ENCODE data around the gene LRRC56.

GRCh38 chr11:533586-534395 is 3.5 kb upstream of the LRRC56 start:
- TF ChIP-seq, protein P1, sequence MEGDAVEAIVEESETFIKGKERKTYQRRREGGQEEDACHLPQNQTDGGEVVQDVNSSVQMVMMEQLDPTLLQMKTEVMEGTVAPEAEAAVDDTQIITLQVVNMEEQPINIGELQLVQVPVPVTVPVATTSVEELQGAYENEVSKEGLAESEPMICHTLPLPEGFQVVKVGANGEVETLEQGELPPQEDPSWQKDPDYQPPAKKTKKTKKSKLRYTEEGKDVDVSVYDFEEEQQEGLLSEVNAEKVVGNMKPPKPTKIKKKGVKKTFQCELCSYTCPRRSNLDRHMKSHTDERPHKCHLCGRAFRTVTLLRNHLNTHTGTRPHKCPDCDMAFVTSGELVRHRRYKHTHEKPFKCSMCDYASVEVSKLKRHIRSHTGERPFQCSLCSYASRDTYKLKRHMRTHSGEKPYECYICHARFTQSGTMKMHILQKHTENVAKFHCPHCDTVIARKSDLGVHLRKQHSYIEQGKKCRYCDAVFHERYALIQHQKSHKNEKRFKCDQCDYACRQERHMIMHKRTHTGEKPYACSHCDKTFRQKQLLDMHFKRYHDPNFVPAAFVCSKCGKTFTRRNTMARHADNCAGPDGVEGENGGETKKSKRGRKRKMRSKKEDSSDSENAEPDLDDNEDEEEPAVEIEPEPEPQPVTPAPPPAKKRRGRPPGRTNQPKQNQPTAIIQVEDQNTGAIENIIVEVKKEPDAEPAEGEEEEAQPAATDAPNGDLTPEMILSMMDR (IDR thresholded peaks at IDR 0.05): no peak
- TF ChIP-seq FOSL2 (IDR thresholded peaks at IDR 0.05) (no peak), FOSL2 (CRISPR knock-in tag; IDR thresholded peaks at IDR 0.05) (no peak), NR3C1 (IDR thresholded peaks at IDR 0.05) (no peak), CEBPB (IDR thresholded peaks at IDR 0.05) (no peak), RFX5 (IDR thresholded peaks at IDR 0.05) (no peak), POLR2A (IDR thresholded peaks at IDR 0.05; ENCODE audit: low read length) (no peak), MYC (IDR thresholded peaks at IDR 0.05; ENCODE audit: borderline replicate concordance, low read length) (no peak), MAFK (IDR thresholded peaks at IDR 0.05; ENCODE audit: partially characterized antibody) (no peak), SMC3 (IDR thresholded peaks at IDR 0.05) (no peak)
- TF ChIP-seq, protein P2, sequence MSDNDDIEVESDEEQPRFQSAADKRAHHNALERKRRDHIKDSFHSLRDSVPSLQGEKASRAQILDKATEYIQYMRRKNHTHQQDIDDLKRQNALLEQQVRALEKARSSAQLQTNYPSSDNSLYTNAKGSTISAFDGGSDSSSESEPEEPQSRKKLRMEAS (IDR thresholded peaks at IDR 0.05): no peak
- TF ChIP-seq, protein P3, sequence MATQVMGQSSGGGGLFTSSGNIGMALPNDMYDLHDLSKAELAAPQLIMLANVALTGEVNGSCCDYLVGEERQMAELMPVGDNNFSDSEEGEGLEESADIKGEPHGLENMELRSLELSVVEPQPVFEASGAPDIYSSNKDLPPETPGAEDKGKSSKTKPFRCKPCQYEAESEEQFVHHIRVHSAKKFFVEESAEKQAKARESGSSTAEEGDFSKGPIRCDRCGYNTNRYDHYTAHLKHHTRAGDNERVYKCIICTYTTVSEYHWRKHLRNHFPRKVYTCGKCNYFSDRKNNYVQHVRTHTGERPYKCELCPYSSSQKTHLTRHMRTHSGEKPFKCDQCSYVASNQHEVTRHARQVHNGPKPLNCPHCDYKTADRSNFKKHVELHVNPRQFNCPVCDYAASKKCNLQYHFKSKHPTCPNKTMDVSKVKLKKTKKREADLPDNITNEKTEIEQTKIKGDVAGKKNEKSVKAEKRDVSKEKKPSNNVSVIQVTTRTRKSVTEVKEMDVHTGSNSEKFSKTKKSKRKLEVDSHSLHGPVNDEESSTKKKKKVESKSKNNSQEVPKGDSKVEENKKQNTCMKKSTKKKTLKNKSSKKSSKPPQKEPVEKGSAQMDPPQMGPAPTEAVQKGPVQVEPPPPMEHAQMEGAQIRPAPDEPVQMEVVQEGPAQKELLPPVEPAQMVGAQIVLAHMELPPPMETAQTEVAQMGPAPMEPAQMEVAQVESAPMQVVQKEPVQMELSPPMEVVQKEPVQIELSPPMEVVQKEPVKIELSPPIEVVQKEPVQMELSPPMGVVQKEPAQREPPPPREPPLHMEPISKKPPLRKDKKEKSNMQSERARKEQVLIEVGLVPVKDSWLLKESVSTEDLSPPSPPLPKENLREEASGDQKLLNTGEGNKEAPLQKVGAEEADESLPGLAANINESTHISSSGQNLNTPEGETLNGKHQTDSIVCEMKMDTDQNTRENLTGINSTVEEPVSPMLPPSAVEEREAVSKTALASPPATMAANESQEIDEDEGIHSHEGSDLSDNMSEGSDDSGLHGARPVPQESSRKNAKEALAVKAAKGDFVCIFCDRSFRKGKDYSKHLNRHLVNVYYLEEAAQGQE (IDR thresholded peaks at IDR 0.05): no peak
